Kidney (tissue), 14 donors: ENCODE measurements around the gene MEPE. TPM values are rescaled to one million over a fixed set of nuclear protein-coding genes. Genes with fewer than 3 reads are reported as not detected.
A peak's percentile ranks its signal among the peaks of the same experiment; 100 is the strongest.
"Not testable (repeated sequence)": the region's sequence is repeated elsewhere in the genome, so short reads cannot be mapped to it uniquely, and the experiment has no call there.

Source experiments
- DNase-seq, 5 donors: peaks; one replicate each; pipeline ENCODE4 v3.0.0-alpha.2; 2013 to 2020
- FAIRE-seq: peaks from 2 replicates; lab custom pipeline; 2012; peaks lifted over from hg19 to GRCh38; lab: Jason Lieb, UNC
- H3K27ac ChIP-seq, 2 donors: one replicate each; pipeline ENCODE4 v1.7.0; 2013; ENCODE audit warnings: low read depth in 2 of 2, low read length in 2 of 2, inconsistent platforms in 1 of 2
- H3K27me3 ChIP-seq: one replicate; pipeline ENCODE4 v1.7.1; 2013; ENCODE audit warnings: low read length, inconsistent platforms; ENCODE audit not compliant: control insufficient read depth, insufficient read depth
- H3K36me3 ChIP-seq, 3 donors: one replicate each; pipeline versions ENCODE4 v1.7.0 to v1.7.1; 2013; ENCODE audit warnings: low read length in 3 of 3, control low read depth in 1 of 3, inconsistent platforms in 1 of 3; ENCODE audit not compliant: insufficient read depth in 3 of 3, control insufficient read depth in 2 of 3
- H3K4me1 ChIP-seq, 3 donors: one replicate each; pipeline versions ENCODE4 v1.7.0 to v1.7.1; 2013; ENCODE audit warnings: low read length in 3 of 3, inconsistent platforms in 1 of 3, low read depth in 1 of 3; ENCODE audit not compliant: control insufficient read depth in 2 of 3, insufficient read depth in 2 of 3
- H3K4me3 ChIP-seq, 3 donors: one replicate each; pipeline versions ENCODE4 v1.7.0 to v1.8.1; 2013; ENCODE audit warnings: low read length in 3 of 3, control low read depth in 1 of 3, inconsistent platforms in 1 of 3
- H3K9ac ChIP-seq, 3 donors: one replicate each; pipeline versions ENCODE4 v1.7.0 to v1.7.1; 2013; ENCODE audit warnings: low read length in 3 of 3, control low read depth in 1 of 3, inconsistent platforms in 1 of 3
- H3K9me3 ChIP-seq, 3 donors: one replicate each; pipeline versions ENCODE4 v1.7.0 to v1.7.1; 2013; ENCODE audit warnings: low read length in 3 of 3, control low read depth in 1 of 3, inconsistent platforms in 1 of 3; ENCODE audit not compliant: control insufficient read depth in 2 of 3, insufficient read depth in 1 of 3
- CTCF ChIP-seq: IDR thresholded peaks from 3 replicates; pipeline ENCODE4 v1.5.1; 2012; ENCODE audit warnings: mild to moderate bottlenecking, moderate library complexity, borderline replicate concordance; ENCODE audit not compliant: insufficient read depth; ENCODE audit errors: extremely low read depth
- intact Hi-C: fragments of 100-400 bp; cut with DNase I; formaldehyde crosslinking; loops from one replicate; pipeline ENCODE4 v1.11.1; 2022
- polyA plus RNA-seq: library from polyadenylated mRNA; stranded (reverse); fragments of 350-450 nt; fragmentation: Illumina TruSeq; extraction: RNeasy Lipid Tissue Mini Kit (QIAGEN cat#74804); gene quantifications from one replicate; pipeline ENCODE4 v1.2.3, GENCODE V29; 2014; ENCODE audit warnings: low read depth, low replicate concordance; ENCODE audit not compliant: insufficient read depth
- total RNA-seq: library from RNA; stranded (reverse); fragmentation: NEBNext Ultra II Directional; extraction: Animal tissue kit (Norgen Biotek cat#: 25700); gene quantifications from one replicate; pipeline ENCODE4 v1.2.1, GENCODE V29; 2021
- donor health status: control.
- donor health status: control.
- donor health status: control.
- donor health status: control.
- donor health status: control.
- donor health status: DM: yes; HTN: yes; CAD: no.
- donor health status: Normal renal cell carcinoma (clear cell type).

Gene MEPE
- total and polyA plus RNA-seq, 2 donors from 2014 or later = not detected

GRCh38 chr4:87884976-87885549, 52.3 kb downstream of the MEPE start:
- intact Hi-C loops = no loop called here
- no peak for TF ChIP-seq CTCF
- no peaks in the 10 kb centered on the region for H3K36me3 ChIP-seq
- H3K27me3 ChIP-seq = no peaks in the 10 kb centered on the region
- no peak overlapping the region for H3K4me3 ChIP-seq
- H3K4me1 ChIP-seq = peaks cover 0 to 4% (median 0%) of the 10 kb centered on the region in 3 donors
- no peak overlapping the region for H3K27ac ChIP-seq
- no peak overlapping the region for H3K9ac ChIP-seq
- H3K9me3 ChIP-seq = no peaks in the 10 kb centered on the region
- no peak for FAIRE-seq
- DNase-seq = no peak

DNA sequence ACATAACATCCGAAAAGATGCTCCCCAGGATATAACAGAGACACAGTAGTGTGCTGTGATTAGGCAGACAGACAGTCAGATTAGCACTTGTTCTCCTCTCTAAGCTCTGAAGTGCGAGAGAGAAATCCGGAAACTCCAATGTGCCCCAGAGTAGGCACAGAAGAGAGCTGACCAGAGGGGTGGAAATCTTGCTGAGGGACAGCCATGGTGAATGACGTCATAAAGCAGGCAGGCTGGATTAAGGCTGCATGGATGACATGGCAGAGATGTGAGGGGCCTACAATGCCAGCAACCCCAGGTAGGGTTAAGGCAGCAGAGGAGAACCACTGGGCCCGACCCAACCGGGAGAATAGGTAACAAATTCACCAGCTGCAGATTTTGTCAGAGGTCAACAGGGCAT, 53.3 kb downstream of the MEPE start:
- Histone ChIP-seq H3K27ac (no peak overlapping the region), H3K9me3 (no peaks in the 10 kb centered on the region), H3K36me3 (no peaks in the 10 kb centered on the region), H3K27me3 (no peaks in the 10 kb centered on the region), H3K4me3 (no peak overlapping the region), H3K4me1 (peaks cover 0 to 4% (median 0%) of the 10 kb centered on the region in 3 donors), H3K9ac (no peak overlapping the region)
- no peak for TF ChIP-seq CTCF
- intact Hi-C loops = no loop called here
- DNase-seq = no peak
- no peak for FAIRE-seq

DNA sequence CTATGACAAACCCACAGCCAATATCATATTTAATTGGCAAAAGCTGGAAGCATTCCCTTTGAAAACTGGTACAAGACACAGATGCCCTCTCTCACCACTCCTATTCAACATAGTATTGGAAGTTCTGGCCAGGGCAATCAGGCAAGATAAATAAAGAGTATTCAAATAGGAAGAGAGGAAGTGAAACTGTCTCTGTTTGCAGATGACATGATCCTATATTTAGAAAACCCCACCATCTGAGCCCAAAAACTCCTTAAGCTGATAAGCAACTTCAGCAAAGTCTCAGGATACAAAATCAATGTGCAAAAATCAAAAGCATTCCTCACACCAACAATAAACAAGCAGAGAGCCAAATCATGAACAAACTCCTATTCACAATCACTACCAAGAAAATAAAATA, 58.0 kb downstream of the MEPE start:
- FAIRE-seq = not testable (repeated sequence)

DNA sequence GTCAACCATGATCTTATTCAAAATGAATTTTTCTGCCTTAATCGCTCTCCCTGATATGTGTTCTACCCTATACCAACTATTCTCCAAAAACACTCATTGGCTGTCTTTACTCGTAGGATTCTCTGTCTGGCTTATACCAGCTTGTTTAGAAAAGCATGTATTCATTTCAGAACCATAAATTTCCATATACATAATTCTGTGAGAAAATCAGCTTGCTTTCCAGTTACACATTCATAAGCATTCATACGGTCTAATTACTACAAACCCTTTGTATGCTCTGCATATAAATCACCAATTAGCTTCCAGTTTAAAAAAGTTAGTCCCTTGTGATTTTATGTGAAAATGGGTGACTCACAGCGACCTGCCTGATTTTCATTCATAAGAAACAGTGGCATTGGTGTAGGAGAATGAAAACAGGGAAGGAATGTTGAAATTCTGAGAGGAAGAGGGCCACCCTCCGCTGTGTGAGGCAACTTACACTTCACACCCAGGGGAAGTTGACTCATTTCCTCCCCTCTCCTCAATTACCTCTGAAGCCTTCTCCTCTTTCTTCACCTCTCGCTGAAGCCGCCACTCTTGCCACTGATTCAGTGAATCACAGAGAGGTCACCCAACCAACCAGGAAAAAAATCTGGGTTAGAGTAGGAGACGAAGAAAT, 63.3 kb downstream of the MEPE start:
- Histone ChIP-seq H3K27me3 (no peaks in the 10 kb centered on the region), H3K4me1 (no peaks in the 10 kb centered on the region), H3K27ac (no peak overlapping the region), H3K9ac (no peak overlapping the region), H3K9me3 (no peaks in the 10 kb centered on the region), H3K4me3 (no peak overlapping the region), H3K36me3 (no peaks in the 10 kb centered on the region)
- peak in 2 of 5 donors; percentile 32 for DNase-seq
- TF ChIP-seq CTCF = no peak
- intact Hi-C loops = no loop called here
- FAIRE-seq = no peak

More for the DNA sequence above, 58.0 kb downstream of the MEPE start:
- H3K9ac ChIP-seq, H3K4me3 ChIP-seq, intact Hi-C loops, H3K27me3 ChIP-seq, H3K36me3 ChIP-seq, H3K4me1 ChIP-seq, H3K27ac ChIP-seq, H3K9me3 ChIP-seq, DNase-seq: not testable (repeated sequence)

Other genes with a start within 250 kb of the MEPE start
- gene DSPP, start 224.4 kb upstream of the MEPE start, total RNA-seq = not detected
- not detected for gene DSPP, start 224.4 kb upstream of the MEPE start, polyA plus RNA-seq
- not detected for gene DMP1, start 182.7 kb upstream of the MEPE start, total RNA-seq
- not detected for gene DMP1, start 182.7 kb upstream of the MEPE start, polyA plus RNA-seq
- gene IBSP, start 33.4 kb upstream of the MEPE start, total RNA-seq = not detected
- not detected for gene IBSP, start 33.4 kb upstream of the MEPE start, polyA plus RNA-seq
- gene SPP1, start 142.7 kb downstream of the MEPE start, total RNA-seq = 5,484 TPM
- gene SPP1, start 142.7 kb downstream of the MEPE start, polyA plus RNA-seq = 6,594 TPM
- 92.6 TPM for gene PKD2, start 174.7 kb downstream of the MEPE start, total RNA-seq
- gene PKD2, start 174.7 kb downstream of the MEPE start, polyA plus RNA-seq = 21.2 TPM